Transverse colon (tissue), 3 donors: ENCODE results near the gene PTPRN2.

ENCODE experiments used
- EP300 ChIP-seq: sonication (generic); formaldehyde crosslinking; IDR thresholded peaks from one replicate; pipeline ENCODE4 v1.6.1; 2017; ENCODE audit warnings: antibody characterized with exemption, low read depth
- POLR2A ChIP-seq: fragments of 450-650 bp; IDR thresholded peaks from one replicate; pipeline ENCODE4 v1.6.1; 2016; ENCODE audit warnings: antibody characterized with exemption, mild to moderate bottlenecking, moderate library complexity
- TF ChIP-seq, protein P1 (sequence below), 5 experiments: fragments of 200-600 bp in 3 of 5; fragments of 450-650 bp in 2 of 5; sonication (generic) in 3 of 5; IDR thresholded peaks; 1 replicate in 2 of 5; 2 replicates in 3 of 5; pipeline ENCODE4 v1.5.1; 2016 to 2017; ENCODE audit warnings: antibody characterized with exemption in 5 of 5, inconsistent platforms in 3 of 5, mild to moderate bottlenecking in 2 of 5, moderate library complexity in 1 of 5

DNA sequence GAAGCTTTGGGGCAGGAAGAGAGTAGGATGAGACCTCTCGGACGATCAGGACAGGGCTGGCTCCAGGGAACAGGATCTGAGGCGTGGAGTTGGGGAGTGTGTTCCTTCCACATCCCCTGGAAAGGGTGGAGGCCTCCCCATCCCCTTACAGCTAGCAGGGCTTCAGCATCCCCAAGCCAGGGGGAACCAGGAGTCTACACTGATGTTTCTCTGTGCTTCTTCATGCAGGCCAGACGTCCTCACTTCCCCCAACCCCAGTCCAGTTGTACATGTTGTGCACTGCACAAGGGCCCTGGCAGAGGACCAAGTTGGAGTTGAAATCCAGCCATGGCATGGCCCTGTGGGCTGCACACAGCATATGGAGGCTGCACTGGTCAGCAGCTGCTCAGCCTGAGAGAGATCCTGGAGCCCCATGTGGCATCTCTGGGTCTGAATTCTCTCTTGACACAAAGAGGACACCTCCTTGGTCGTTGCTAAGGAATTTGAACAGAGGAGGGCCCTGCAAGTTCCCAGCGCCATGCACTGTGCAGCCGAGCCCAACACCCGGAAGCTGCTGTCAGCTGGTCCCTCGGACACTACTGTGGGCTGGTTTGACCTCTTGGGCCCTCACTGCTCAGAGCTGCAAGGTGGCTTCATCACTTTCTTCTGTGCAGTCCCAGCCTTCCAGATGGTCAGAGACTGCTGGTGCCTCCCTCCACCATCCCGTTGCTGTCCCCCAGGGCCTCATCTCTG is 1069.7 kb downstream of the PTPRN2 start:
- TF ChIP-seq POLR2A (no peak), EP300 (no peak)
- TF ChIP-seq, protein P1, sequence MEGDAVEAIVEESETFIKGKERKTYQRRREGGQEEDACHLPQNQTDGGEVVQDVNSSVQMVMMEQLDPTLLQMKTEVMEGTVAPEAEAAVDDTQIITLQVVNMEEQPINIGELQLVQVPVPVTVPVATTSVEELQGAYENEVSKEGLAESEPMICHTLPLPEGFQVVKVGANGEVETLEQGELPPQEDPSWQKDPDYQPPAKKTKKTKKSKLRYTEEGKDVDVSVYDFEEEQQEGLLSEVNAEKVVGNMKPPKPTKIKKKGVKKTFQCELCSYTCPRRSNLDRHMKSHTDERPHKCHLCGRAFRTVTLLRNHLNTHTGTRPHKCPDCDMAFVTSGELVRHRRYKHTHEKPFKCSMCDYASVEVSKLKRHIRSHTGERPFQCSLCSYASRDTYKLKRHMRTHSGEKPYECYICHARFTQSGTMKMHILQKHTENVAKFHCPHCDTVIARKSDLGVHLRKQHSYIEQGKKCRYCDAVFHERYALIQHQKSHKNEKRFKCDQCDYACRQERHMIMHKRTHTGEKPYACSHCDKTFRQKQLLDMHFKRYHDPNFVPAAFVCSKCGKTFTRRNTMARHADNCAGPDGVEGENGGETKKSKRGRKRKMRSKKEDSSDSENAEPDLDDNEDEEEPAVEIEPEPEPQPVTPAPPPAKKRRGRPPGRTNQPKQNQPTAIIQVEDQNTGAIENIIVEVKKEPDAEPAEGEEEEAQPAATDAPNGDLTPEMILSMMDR (IDR thresholded peaks at IDR 0.05), result no peak
